Ishikawa (cell line): ENCODE results near the gene STRBP.

Experiments used
- CEBPB ChIP-seq: IDR thresholded peaks from 2 replicates; pipeline ENCODE4 v1.6.1; 2012
- CREB1 ChIP-seq: IDR thresholded peaks from 2 replicates; pipeline ENCODE4 v1.6.1; 2012; ENCODE audit warnings: low read depth
- EGR1 ChIP-seq: IDR thresholded peaks from 2 replicates; pipeline ENCODE4 v1.6.1; 2012
- EP300 ChIP-seq: IDR thresholded peaks from 2 replicates; pipeline ENCODE4 v1.6.1; 2012; ENCODE audit warnings: borderline replicate concordance
- FOXM1 ChIP-seq: IDR thresholded peaks from 2 replicates; pipeline ENCODE4 v1.6.1; 2012; ENCODE audit warnings: low read depth, borderline replicate concordance
- MAX ChIP-seq: IDR thresholded peaks from 2 replicates; pipeline ENCODE4 v1.6.1; 2012
- NFIC ChIP-seq: IDR thresholded peaks from 2 replicates; pipeline ENCODE4 v1.6.1; 2012
- RAD21 ChIP-seq: IDR thresholded peaks from 2 replicates; pipeline ENCODE4 v1.6.1; 2012; ENCODE audit warnings: low read depth
- REST ChIP-seq: IDR thresholded peaks from 2 replicates; pipeline ENCODE4 v1.6.1; 2012; ENCODE audit warnings: low read depth, mild to moderate bottlenecking
- TAF1 ChIP-seq: IDR thresholded peaks from 2 replicates; pipeline ENCODE4 v1.6.1; 2012; ENCODE audit warnings: low read depth, mild to moderate bottlenecking
- TCF12 ChIP-seq: IDR thresholded peaks from 2 replicates; pipeline ENCODE4 v1.6.1; 2012; ENCODE audit warnings: low read depth
- TEAD4 ChIP-seq: IDR thresholded peaks from 2 replicates; pipeline ENCODE4 v1.6.1; 2012
- USF1 ChIP-seq: IDR thresholded peaks from 2 replicates; pipeline ENCODE4 v1.6.1; 2012
- YY1 ChIP-seq: IDR thresholded peaks from 2 replicates; pipeline ENCODE4 v1.6.1; 2012; ENCODE audit warnings: low read depth

- TF ChIP-seq REST (no peak), MAX (no peak), EP300 (no peak), YY1 (no peak), RAD21 (no peak), FOXM1 (no peak), USF1 (no peak), EGR1 (no peak), CREB1 (no peak), TAF1 (no peak), CEBPB (no peak), TCF12 (no peak), TEAD4 (no peak), NFIC (no peak)
Measured at GRCh38 chr9:123107639-123108285, 160.6 kb downstream of the STRBP start.
